ENCODE results near the gene GORASP2.

DNA sequence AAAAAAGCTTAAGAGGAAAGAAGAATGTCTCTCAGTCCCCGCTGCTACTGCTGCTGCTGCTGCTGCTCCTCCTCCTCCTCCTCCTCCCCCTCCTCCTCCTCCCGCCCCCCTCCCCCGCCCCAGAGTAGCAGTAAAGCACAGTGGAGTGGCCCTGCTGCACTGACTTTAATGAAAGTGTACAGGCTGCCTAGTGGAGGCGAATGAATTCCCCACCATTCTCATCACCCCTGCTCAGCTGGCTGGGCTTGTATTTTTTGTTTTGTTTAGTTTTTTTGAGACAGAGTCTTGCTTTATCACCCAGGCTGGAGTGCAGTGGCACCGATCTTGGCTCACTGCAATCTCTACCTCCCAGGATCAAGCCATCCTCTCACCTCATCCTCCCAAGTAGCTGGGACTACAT lies 34.3 kb downstream of the GORASP2 start:
- TF ChIP-seq, protein P1, sequence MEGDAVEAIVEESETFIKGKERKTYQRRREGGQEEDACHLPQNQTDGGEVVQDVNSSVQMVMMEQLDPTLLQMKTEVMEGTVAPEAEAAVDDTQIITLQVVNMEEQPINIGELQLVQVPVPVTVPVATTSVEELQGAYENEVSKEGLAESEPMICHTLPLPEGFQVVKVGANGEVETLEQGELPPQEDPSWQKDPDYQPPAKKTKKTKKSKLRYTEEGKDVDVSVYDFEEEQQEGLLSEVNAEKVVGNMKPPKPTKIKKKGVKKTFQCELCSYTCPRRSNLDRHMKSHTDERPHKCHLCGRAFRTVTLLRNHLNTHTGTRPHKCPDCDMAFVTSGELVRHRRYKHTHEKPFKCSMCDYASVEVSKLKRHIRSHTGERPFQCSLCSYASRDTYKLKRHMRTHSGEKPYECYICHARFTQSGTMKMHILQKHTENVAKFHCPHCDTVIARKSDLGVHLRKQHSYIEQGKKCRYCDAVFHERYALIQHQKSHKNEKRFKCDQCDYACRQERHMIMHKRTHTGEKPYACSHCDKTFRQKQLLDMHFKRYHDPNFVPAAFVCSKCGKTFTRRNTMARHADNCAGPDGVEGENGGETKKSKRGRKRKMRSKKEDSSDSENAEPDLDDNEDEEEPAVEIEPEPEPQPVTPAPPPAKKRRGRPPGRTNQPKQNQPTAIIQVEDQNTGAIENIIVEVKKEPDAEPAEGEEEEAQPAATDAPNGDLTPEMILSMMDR (IDR thresholded peaks at IDR 0.05), result no peak
- no peak for TF ChIP-seq POLR2A (IDR thresholded peaks at IDR 0.05)

Data from testis (tissue), 2 donors.